ENCODE results near the gene ATP10B.

GRCh38 chr5:160701403-160701802, 150.6 kb downstream of the ATP10B start:
- TF ChIP-seq CTCF (conservative IDR thresholded peaks at IDR 0.05) (no peak), ZFX (IDR thresholded peaks at IDR 0.05) (no peak)
